ENCODE results near the gene IL11. TPM values are rescaled to one million over a fixed set of nuclear protein-coding genes. Genes with fewer than 3 reads are reported as not detected.

Gene IL11
- total and polyA plus RNA-seq, 2 donors (not counting 1 experiment from before 2014, with no cell fraction given), result 0.66 to 1.2 TPM

DNA sequence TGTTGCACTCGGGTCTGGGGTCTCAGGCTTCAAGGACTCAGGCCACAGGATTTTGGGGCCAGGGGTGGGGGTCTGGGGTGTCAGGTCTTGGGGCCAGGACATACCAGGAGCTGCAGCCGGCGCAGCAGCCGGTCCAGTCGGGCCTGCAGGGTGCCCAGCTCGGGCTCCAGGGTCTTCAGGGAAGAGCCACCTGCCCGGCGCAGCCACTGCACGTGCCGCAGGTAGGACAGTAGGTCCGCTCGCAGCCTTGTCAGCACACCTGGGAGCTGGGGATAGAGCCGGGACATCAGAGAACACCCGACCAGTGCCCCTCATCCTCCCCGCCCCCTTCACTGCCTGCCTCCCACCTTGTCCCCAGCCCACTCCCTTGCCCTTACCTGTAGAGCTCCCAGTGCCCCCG lies 2.2 kb downstream of the IL11 start:
- Histone ChIP-seq H3K9ac (ENCODE audit: insufficient read depth, low read length) (no peak overlapping the region), H3K4me2 (ENCODE audit: extremely low read depth, insufficient read depth, low read length) (no peak overlapping the region), H3K36me3 (ENCODE audit: control insufficient read depth, insufficient read depth, low read length) (no peaks in the 10 kb centered on the region), H3K4me1 (ENCODE audit: control insufficient read depth, extremely low read depth, insufficient read depth, low read length) (peaks cover 4% of the 10 kb centered on the region), H2AFZ (ENCODE audit: low read length) (no peak overlapping the region), H3K4me3 (replicated peaks in 1 of 4; ENCODE audit: control extremely low read depth in 1 of 4, insufficient read depth in 1 of 4, low read depth in 3 of 4, low read length in 4 of 4) (no peak overlapping the region), H4K20me1 (ENCODE audit: control insufficient read depth, extremely low read depth, insufficient read depth, low read length) (no peaks in the 10 kb centered on the region), H3K79me2 (ENCODE audit: control insufficient read depth, insufficient read depth, low read length) (no peaks in the 10 kb centered on the region), H3K9me3 (ENCODE audit: control insufficient read depth, insufficient read depth, low read depth, low read length) (no peaks in the 10 kb centered on the region), H3K27me3 (ENCODE audit: control insufficient read depth, insufficient read depth, low read length) (no peaks in the 10 kb centered on the region), H3K27ac (ENCODE audit: insufficient read depth, low read length) (no peak overlapping the region)
- no peak for DNase-seq (ENCODE audit: low read depth in 2 of 2)
- TF ChIP-seq EZH2 (IDR thresholded peaks at IDR 0.05; ENCODE audit: low read length, missing control alignments), result no peak
- TF ChIP-seq, protein P1, sequence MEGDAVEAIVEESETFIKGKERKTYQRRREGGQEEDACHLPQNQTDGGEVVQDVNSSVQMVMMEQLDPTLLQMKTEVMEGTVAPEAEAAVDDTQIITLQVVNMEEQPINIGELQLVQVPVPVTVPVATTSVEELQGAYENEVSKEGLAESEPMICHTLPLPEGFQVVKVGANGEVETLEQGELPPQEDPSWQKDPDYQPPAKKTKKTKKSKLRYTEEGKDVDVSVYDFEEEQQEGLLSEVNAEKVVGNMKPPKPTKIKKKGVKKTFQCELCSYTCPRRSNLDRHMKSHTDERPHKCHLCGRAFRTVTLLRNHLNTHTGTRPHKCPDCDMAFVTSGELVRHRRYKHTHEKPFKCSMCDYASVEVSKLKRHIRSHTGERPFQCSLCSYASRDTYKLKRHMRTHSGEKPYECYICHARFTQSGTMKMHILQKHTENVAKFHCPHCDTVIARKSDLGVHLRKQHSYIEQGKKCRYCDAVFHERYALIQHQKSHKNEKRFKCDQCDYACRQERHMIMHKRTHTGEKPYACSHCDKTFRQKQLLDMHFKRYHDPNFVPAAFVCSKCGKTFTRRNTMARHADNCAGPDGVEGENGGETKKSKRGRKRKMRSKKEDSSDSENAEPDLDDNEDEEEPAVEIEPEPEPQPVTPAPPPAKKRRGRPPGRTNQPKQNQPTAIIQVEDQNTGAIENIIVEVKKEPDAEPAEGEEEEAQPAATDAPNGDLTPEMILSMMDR (conservative IDR thresholded peaks at IDR 0.05 in 1 of 2, IDR thresholded peaks at IDR 0.05 in 1 of 2; ENCODE audit: low read depth in 1 of 2, low read length in 2 of 2), result no peak

DNA sequence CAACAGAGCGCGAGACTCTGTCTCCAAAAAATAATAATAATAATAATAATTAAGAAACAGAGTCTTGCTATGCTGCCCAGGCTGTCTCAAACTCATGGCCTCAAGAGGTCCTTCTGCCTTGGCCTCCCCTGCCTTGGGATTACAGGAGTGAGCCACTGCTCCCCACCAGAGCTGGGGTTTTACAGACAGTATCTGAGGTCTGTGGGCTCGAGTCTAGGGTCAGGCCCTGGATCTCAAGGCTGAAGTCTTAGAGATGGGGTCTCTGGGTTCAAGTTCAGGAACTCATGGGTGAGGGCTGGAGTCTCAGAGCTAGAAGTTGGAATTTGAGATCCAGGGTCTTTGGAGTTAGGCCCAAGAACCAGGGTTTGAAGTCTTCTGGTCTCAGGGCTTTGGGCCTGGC lies 3.5 kb downstream of the IL11 start:
- Histone ChIP-seq H3K36me3 (ENCODE audit: control insufficient read depth, insufficient read depth, low read length) (no peaks in the 10 kb centered on the region), H3K4me1 (ENCODE audit: control insufficient read depth, extremely low read depth, insufficient read depth, low read length) (peaks cover 4% of the 10 kb centered on the region), H3K9ac (ENCODE audit: insufficient read depth, low read length) (no peak overlapping the region), H3K4me3 (replicated peaks in 1 of 4; ENCODE audit: control extremely low read depth in 1 of 4, insufficient read depth in 1 of 4, low read depth in 3 of 4, low read length in 4 of 4) (no peak overlapping the region), H3K79me2 (ENCODE audit: control insufficient read depth, insufficient read depth, low read length) (no peaks in the 10 kb centered on the region), H3K27me3 (ENCODE audit: control insufficient read depth, insufficient read depth, low read length) (no peaks in the 10 kb centered on the region), H3K4me2 (ENCODE audit: extremely low read depth, insufficient read depth, low read length) (no peak overlapping the region), H2AFZ (ENCODE audit: low read length) (no peak overlapping the region), H4K20me1 (ENCODE audit: control insufficient read depth, extremely low read depth, insufficient read depth, low read length) (no peaks in the 10 kb centered on the region), H3K27ac (ENCODE audit: insufficient read depth, low read length) (no peak overlapping the region), H3K9me3 (ENCODE audit: control insufficient read depth, insufficient read depth, low read depth, low read length) (no peaks in the 10 kb centered on the region)
- TF ChIP-seq, protein P1 (conservative IDR thresholded peaks at IDR 0.05 in 1 of 2, IDR thresholded peaks at IDR 0.05 in 1 of 2; ENCODE audit: low read depth in 1 of 2, low read length in 2 of 2), result no peak
- no peak for TF ChIP-seq EZH2 (IDR thresholded peaks at IDR 0.05; ENCODE audit: low read length, missing control alignments)
- DNase-seq (ENCODE audit: low read depth in 2 of 2), result no peak

DNA sequence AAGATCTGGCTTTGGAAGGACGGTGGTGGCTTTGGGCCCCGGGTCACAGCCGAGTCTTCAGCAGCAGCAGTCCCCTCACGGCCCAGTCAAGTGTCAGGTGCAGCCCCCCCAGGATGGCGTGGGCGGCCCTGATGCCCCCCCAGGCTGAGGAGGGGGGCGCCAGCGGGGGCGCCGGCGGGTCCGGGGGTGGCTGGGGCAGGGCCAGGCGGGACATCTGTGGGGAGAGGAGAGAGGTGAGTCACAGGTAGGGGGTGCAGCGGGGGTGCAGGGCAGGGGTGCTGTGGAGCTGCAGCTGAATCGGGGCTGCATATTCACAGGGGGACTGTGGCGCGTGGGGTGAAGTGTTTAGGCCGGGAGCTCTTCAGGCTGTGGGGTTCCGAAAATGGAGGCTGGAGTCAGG lies 4.3 kb downstream of the IL11 start:
- Histone ChIP-seq H3K9ac (ENCODE audit: insufficient read depth, low read length) (no peak overlapping the region), H4K20me1 (ENCODE audit: control insufficient read depth, extremely low read depth, insufficient read depth, low read length) (no peaks in the 10 kb centered on the region), H3K36me3 (ENCODE audit: control insufficient read depth, insufficient read depth, low read length) (no peaks in the 10 kb centered on the region), H3K4me2 (ENCODE audit: extremely low read depth, insufficient read depth, low read length) (no peak overlapping the region), H2AFZ (ENCODE audit: low read length) (no peak overlapping the region), H3K79me2 (ENCODE audit: control insufficient read depth, insufficient read depth, low read length) (no peaks in the 10 kb centered on the region), H3K4me1 (ENCODE audit: control insufficient read depth, extremely low read depth, insufficient read depth, low read length) (peaks cover 4% of the 10 kb centered on the region), H3K9me3 (ENCODE audit: control insufficient read depth, insufficient read depth, low read depth, low read length) (no peaks in the 10 kb centered on the region), H3K27ac (ENCODE audit: insufficient read depth, low read length) (no peak overlapping the region), H3K27me3 (ENCODE audit: control insufficient read depth, insufficient read depth, low read length) (no peaks in the 10 kb centered on the region), H3K4me3 (replicated peaks in 1 of 4; ENCODE audit: control extremely low read depth in 1 of 4, insufficient read depth in 1 of 4, low read depth in 3 of 4, low read length in 4 of 4) (no peak overlapping the region)
- DNase-seq (ENCODE audit: low read depth in 2 of 2), result no peak
- TF ChIP-seq, protein P1 (conservative IDR thresholded peaks at IDR 0.05 in 1 of 2, IDR thresholded peaks at IDR 0.05 in 1 of 2; ENCODE audit: low read depth in 1 of 2, low read length in 2 of 2), result no peak
- no peak for TF ChIP-seq EZH2 (IDR thresholded peaks at IDR 0.05; ENCODE audit: low read length, missing control alignments)

All from fibroblast of lung (primary cell).